ENCODE measurements around the gene DNPEP.
"Not testable (repeated sequence)": the region's sequence is repeated elsewhere in the genome, so short reads cannot be mapped to it uniquely, and the experiment has no call there.

DNPEP gene

GRCh38 chr2:219399716-219400478 lies 12.2 kb upstream of the DNPEP start:
- no peak for DNase-seq

- DNase-seq, result no peak
These were observed 11.1 kb upstream of the DNPEP start for GRCh38 chr2:219398721-219399363.

DNA sequence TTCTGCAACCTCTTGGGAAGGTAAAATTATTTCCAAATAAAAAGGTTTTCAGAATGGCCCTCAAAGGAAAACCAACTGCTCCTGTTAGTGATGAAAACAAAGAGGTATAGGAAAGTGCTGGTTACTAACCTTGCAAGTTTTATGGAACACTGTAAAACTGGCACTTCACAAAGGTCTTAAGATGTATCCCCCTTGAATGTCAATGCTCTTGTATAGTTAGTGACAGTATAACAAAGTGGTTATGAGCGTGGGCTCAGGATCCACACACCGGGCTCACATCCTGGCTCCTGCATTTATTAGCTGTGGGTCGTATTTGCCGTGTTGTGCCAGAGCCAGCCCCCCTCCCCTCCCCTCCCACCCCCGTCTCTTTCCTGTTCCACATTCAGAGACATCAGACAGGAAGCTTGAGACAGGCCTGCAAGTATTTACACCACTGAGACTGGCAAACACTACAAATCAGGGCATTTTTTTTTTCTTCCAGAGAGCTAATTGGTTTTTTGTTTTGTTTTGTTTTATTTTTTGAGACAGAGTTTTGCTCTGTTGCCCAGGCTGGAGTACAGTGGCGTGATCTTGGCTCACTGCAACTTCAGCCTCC lies 9.2 kb upstream of the DNPEP start:
- no peak for DNase-seq

GRCh38 chr2:219395609-219396008 lies 7.9 kb upstream of the DNPEP start:
- DNase-seq, result no peak

DNA sequence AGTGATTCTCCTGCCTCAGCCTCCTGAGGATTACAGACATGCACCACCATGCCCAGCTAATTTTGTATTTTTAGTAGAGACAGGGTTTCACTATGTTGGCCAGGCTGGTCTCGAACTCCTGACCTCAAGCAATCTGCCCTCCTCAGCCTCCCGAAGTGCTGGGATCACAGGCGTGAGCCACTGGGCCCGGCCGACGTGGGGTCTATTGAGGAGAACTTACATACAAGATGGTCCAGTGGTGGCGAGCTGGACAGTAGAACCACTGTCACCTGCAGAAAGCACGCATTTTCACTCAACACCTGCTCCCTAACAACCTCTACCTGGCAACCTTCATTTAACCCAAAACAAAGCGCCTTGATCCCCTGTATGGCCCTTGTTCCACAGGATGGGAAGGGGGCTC lies 7.3 kb upstream of the DNPEP start:
- DNase-seq, result not testable (repeated sequence)

DNA sequence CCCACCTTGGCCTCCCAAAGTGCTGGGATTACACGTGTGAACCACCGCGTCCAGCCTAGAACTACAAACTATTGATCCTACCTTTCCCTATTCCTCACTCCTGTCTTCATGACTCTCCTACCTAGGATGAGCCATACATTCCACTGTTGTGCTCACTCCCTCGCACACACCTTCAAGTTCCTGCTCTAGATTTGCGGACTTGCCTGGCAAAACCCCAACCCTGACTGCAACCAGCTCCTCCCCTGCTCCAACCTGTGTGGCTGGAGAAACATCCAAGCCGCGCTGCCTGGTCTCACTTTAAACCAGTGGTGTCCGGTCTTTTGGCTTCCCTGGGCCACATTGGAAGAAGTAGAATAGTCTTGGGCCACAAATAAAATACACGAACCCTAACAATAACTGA lies 5.0 kb upstream of the DNPEP start:
- no peak for DNase-seq

GRCh38 chr2:219388907-219389156 lies 1.1 kb upstream of the DNPEP start:
- no peak for DNase-seq

DNA sequence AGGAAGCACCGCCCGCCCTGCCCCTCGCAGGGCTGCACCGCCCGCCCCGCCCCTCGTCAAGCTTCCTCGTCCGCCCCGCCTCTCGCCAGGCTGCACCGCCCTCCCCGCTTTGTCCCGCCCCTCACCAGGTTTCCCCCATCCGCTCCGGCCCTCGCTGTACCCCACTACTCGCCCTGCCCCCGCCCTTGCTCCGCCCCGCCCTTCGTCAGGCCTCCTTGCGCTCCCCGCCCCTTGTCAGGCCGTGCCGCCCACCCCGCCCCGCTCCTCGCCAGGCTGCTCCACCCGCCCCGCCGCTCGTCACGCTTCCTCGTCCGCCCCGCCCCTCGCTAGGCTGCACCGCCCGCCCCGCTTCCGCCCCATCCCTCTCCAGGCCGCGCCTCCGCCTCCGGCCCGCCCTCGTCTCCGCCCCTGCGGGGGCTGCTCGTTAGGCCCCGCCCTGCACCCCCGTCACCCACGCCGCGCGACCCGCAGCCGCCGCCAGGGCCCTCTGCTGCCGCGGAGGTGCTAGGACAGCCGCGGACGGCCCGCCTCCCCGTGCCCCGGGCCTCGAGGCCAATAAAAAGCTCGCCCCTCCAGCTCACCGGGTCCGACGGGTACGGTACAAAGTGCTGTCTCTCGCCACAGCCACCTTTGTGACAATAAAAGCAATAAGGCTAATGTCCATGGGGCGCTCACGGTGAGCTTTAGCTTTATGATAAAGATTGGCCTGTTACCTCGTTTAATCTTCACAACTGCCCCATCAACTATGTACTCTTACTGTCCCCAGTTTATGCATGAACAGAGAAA lies 602 bp upstream of the DNPEP start:
- DNase-seq, result peak; percentile 99

- peak; percentile 65 for DNase-seq
These were observed 1.0 kb downstream of the DNPEP start for GRCh38 chr2:219386532-219387280.

GRCh38 chr2:219385958-219386520 lies 1.7 kb downstream of the DNPEP start:
- no peak for DNase-seq

DNA sequence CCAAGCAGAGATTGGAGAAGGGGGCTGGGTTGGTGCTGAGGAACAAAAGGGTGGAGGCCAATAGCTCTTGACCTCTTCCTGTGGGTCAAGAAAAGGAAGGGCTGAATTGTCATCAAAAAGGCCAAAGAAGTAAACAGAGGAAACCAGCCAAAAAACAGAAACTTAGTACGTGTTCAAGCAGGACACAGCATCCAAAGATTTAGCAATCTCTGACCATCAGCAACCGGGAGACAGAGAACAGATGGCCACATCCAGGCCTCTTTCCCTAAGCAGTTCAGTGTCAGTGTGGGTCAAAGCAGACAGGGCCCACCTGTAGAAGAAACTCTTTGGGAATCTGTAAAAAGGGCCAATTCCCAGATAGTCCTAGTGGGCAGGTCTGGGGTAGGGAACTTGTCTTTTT lies 2.9 kb downstream of the DNPEP start:
- DNase-seq, result no peak

- DNase-seq, result no peak
These were observed 3.5 kb downstream of the DNPEP start for GRCh38 chr2:219384083-219384713.

GRCh38 chr2:219381448-219381847 lies 6.3 kb downstream of the DNPEP start:
- DNase-seq, result no peak

GRCh38 chr2:219380926-219381325 lies 6.8 kb downstream of the DNPEP start:
- DNase-seq, result no peak

DNA sequence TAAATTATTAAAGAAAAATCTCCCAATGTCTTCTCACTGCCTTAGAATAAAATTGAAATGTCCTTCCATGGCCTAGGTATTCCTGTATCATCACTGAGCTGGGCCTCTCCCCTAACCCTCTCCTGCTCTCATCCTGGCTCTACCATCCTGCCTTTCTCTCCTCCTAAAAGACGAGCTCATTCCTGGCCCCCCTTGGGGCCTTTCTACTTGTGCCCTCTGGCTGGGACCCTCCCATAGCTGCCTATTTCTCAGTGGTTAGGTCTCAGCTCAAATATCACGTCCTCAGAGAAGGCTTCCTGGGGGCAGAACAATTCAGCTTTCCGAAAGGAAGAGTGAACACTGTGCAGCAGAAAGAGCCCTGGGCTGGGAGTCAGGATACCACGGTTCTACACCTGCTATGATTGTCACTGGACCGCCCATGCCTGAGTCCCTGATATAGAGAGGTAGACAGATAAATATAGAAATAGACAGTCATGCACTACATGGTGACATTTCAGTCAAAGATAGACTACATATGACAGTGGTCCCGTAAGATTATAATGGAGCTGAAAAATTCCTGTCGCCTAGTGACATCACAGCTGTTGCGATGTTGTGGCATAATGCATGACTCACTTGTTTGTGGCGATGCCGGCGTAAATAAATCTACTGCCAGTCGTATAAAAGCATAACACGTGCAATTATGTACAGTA lies 9.4 kb downstream of the DNPEP start:
- no peak for DNase-seq

GRCh38 chr2:219369447-219369861 lies 18.3 kb downstream of the DNPEP start:
- peak; percentile 28 for DNase-seq

GRCh38 chr2:219368690-219369191 lies 19.0 kb downstream of the DNPEP start:
- no peak for DNase-seq

- no peak for DNase-seq
These were observed 25.1 kb downstream of the DNPEP start for GRCh38 chr2:219362524-219363164.

GRCh38 chr2:219362072-219362471 lies 25.6 kb downstream of the DNPEP start:
- no peak for DNase-seq

DNA sequence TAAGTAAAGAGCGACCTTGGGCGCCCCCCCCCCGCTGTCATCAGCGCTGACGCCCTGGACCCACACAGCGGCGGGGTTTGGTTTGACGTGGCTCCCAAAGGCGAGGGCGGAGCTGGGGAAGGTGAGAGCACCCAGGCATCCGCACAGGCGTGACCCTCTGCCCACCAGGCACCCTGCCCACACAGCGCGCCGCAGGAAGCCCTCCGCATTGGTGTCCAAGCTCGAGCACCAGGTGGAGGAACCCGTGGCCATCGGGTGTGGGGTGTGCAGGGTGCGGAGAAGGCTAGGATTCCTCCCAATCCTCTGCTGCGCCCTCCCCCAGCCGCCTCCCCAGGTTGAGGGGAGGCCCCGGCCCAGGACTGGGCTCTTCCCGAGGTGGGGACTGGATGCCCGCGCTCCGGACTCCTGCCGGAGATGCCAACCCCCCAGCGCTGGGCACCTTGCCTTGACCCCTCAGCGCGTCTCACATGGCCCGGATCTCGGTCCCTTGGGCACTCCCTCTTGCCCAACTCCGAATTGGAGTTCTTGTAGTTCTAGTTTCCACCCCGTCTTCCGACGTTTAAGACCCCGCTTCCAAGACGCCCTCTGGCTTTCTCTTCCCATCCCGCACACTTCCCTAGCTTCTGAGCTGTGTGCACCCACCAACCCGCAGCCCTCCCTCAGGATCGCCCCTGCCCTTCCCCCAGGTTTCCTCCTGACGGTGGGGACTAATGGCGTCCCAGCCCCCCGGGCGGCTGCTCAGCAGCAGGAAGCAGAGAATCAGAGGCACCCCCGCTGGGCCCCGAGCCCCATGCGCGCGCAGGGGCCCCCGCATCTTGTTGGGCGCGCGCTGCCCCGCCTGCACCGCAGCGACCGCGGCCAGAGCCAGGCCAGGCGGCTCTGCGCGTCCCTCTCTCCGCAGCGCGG lies 29.3 kb downstream of the DNPEP start:
- DNase-seq, result no peak

Measured in activated effector memory CD4-positive, alpha-beta T cell treated with anti-CD3 and anti-CD28 coated beads, Interleukin-2, amount 50 U/mL, for 16 hours (primary cell).